ENCODE results near the gene SNCAIP.
"Not testable (repeated sequence)": the region's sequence is repeated elsewhere in the genome, so short reads cannot be mapped to it uniquely, and the experiment has no call there.

SNCAIP gene

GRCh38 chr5:122356855-122357254 lies 44.8 kb downstream of the SNCAIP start:
- DNase-seq (ENCODE audit: low read depth in 2 of 3, low spot score in 1 of 3) = no peak

- DNase-seq (ENCODE audit: low read depth in 2 of 3, low spot score in 1 of 3) = no peak
These were observed 46.4 kb downstream of the SNCAIP start for GRCh38 chr5:122358372-122358979.

GRCh38 chr5:122362361-122362760 lies 50.3 kb downstream of the SNCAIP start:
- DNase-seq (ENCODE audit: low read depth in 2 of 3, low spot score in 1 of 3) = no peak

GRCh38 chr5:122363623-122364022 lies 51.6 kb downstream of the SNCAIP start:
- DNase-seq (ENCODE audit: low read depth in 2 of 3, low spot score in 1 of 3) = no peak

- DNase-seq (ENCODE audit: low read depth in 2 of 3, low spot score in 1 of 3) = no peak
These were observed 54.5 kb downstream of the SNCAIP start for GRCh38 chr5:122366501-122366900.

- no peak for DNase-seq (ENCODE audit: low read depth in 2 of 3, low spot score in 1 of 3)
These were observed 55.4 kb downstream of the SNCAIP start for GRCh38 chr5:122367456-122367855.

GRCh38 chr5:122368510-122369251 lies 56.6 kb downstream of the SNCAIP start:
- no peak for DNase-seq (ENCODE audit: low read depth in 2 of 3, low spot score in 1 of 3)

GRCh38 chr5:122369253-122369815 lies 57.3 kb downstream of the SNCAIP start:
- DNase-seq (ENCODE audit: low read depth in 2 of 3, low spot score in 1 of 3) = no peak

GRCh38 chr5:122371511-122372151 lies 59.6 kb downstream of the SNCAIP start:
- DNase-seq (ENCODE audit: low read depth in 2 of 3, low spot score in 1 of 3) = no peak

GRCh38 chr5:122374110-122374509 lies 62.1 kb downstream of the SNCAIP start:
- DNase-seq (ENCODE audit: low read depth in 2 of 3, low spot score in 1 of 3) = no peak

GRCh38 chr5:122375801-122376200 lies 63.8 kb downstream of the SNCAIP start:
- no peak for DNase-seq (ENCODE audit: low read depth in 2 of 3, low spot score in 1 of 3)

- no peak for DNase-seq (ENCODE audit: low read depth in 2 of 3, low spot score in 1 of 3)
These were observed 64.2 kb downstream of the SNCAIP start for GRCh38 chr5:122376250-122376649.

- no peak for DNase-seq (ENCODE audit: low read depth in 2 of 3, low spot score in 1 of 3)
These were observed 65.0 kb downstream of the SNCAIP start for GRCh38 chr5:122377026-122377425.

GRCh38 chr5:122382938-122383337 lies 70.9 kb downstream of the SNCAIP start:
- DNase-seq (ENCODE audit: low read depth in 2 of 3, low spot score in 1 of 3) = not testable (repeated sequence)

- no peak for DNase-seq (ENCODE audit: low read depth in 2 of 3, low spot score in 1 of 3)
These were observed 72.8 kb downstream of the SNCAIP start for GRCh38 chr5:122384739-122385235.

- no peak for DNase-seq (ENCODE audit: low read depth in 2 of 3, low spot score in 1 of 3)
These were observed 73.2 kb downstream of the SNCAIP start for GRCh38 chr5:122385286-122385685.

- DNase-seq (ENCODE audit: low read depth in 2 of 3, low spot score in 1 of 3) = no peak
These were observed 73.8 kb downstream of the SNCAIP start for GRCh38 chr5:122385808-122386207.

- no peak for DNase-seq (ENCODE audit: low read depth in 2 of 3, low spot score in 1 of 3)
These were observed 78.1 kb downstream of the SNCAIP start for GRCh38 chr5:122390154-122390553.

GRCh38 chr5:122390694-122391093 lies 78.7 kb downstream of the SNCAIP start:
- no peak for DNase-seq (ENCODE audit: low read depth in 2 of 3, low spot score in 1 of 3)

GRCh38 chr5:122391621-122392020 lies 79.6 kb downstream of the SNCAIP start:
- no peak for DNase-seq (ENCODE audit: low read depth in 2 of 3, low spot score in 1 of 3)

GRCh38 chr5:122392224-122392623 lies 80.2 kb downstream of the SNCAIP start:
- DNase-seq (ENCODE audit: low read depth in 2 of 3, low spot score in 1 of 3) = no peak

GRCh38 chr5:122392824-122393223 lies 80.8 kb downstream of the SNCAIP start:
- DNase-seq (ENCODE audit: low read depth in 2 of 3, low spot score in 1 of 3) = no peak

Data from stimulated activated CD4-positive, alpha-beta T cell treated with anti-CD3 and anti-CD28 coated beads, Interleukin-12 subunit alpha, Interleukin-12 subunit beta, amount 100 ng/mL, for 48 hours (primary cell).